Measurements from ENCODE around the gene ARL13A. TPM values are rescaled to one million over a fixed set of nuclear protein-coding genes. Genes with fewer than 3 reads are reported as not detected.

Gene ARL13A
- polyA plus RNA-seq, 2 of the 4 experiments (the other 2 are of a cell fraction), result 0.10 to 0.12 TPM

DNA sequence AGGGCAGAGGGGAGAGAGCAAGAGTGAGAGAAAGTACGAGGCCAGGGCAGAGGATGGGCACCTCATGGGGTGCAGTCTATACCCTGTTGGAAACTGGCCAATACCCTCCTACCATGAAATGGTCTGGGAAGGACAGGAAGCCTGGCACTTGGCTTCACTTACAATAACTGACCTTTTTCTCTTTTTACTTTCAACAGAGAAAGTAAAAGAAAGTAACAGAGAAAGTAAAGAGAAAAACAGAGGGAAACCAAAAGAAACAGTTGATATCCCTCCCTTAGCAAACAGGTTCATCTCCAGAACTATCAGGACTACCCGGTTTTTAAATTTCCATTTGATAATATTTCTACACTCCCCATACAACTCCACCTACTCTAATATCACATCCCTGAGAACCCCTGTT is 20.6 kb downstream of the ARL13A start:
- no peaks in the 10 kb centered on the region for H3K9me3 ChIP-seq
- no peak overlapping the region for H3K27ac ChIP-seq
- TF ChIP-seq CHD4 (IDR thresholded peaks at IDR 0.05; ENCODE audit: borderline replicate concordance) (no peak), FOXS1 (CRISPR knock-in tag; IDR thresholded peaks at IDR 0.05) (no peak), FOSL2 (IDR thresholded peaks at IDR 0.05) (no peak), FOSL2 (CRISPR knock-in tag; IDR thresholded peaks at IDR 0.05) (no peak)
- TF ChIP-seq, protein P1, sequence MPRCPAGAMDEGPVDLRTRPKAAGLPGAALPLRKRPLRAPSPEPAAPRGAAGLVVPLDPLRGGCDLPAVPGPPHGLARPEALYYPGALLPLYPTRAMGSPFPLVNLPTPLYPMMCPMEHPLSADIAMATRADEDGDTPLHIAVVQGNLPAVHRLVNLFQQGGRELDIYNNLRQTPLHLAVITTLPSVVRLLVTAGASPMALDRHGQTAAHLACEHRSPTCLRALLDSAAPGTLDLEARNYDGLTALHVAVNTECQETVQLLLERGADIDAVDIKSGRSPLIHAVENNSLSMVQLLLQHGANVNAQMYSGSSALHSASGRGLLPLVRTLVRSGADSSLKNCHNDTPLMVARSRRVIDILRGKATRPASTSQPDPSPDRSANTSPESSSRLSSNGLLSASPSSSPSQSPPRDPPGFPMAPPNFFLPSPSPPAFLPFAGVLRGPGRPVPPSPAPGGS (IDR thresholded peaks at IDR 0.05), result no peak
- TF ChIP-seq, protein P2, sequence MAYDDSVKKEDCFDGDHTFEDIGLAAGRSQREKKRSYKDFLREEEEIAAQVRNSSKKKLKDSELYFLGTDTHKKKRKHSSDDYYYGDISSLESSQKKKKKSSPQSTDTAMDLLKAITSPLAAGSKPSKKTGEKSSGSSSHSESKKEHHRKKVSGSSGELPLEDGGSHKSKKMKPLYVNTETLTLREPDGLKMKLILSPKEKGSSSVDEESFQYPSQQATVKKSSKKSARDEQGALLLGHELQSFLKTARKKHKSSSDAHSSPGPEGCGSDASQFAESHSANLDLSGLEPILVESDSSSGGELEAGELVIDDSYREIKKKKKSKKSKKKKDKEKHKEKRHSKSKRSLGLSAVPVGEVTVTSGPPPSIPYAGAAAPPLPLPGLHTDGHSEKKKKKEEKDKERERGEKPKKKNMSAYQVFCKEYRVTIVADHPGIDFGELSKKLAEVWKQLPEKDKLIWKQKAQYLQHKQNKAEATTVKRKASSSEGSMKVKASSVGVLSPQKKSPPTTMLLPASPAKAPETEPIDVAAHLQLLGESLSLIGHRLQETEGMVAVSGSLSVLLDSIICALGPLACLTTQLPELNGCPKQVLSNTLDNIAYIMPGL (CRISPR knock-in tag; IDR thresholded peaks at IDR 0.05; ENCODE audit: borderline replicate concordance), result no peak
- 96% methylated on average over 2 of the region's 2 CpGs for WGBS (ENCODE audit: missing lambda C conversion rate)
- no peak overlapping the region for H3K4me2 ChIP-seq
- DNase-seq (ENCODE audit: low read depth in 1 of 2, low spot score in 1 of 2), result no peak
- ChIA-PET POLR2A (no interaction called here), CTCF (no interaction called here)
- H3K4me3 ChIP-seq, result no peak overlapping the region
- no peak for FAIRE-seq
- ATAC-seq, result no peak
- H3K4me1 ChIP-seq, result peaks cover 24% of the 10 kb centered on the region

DNA sequence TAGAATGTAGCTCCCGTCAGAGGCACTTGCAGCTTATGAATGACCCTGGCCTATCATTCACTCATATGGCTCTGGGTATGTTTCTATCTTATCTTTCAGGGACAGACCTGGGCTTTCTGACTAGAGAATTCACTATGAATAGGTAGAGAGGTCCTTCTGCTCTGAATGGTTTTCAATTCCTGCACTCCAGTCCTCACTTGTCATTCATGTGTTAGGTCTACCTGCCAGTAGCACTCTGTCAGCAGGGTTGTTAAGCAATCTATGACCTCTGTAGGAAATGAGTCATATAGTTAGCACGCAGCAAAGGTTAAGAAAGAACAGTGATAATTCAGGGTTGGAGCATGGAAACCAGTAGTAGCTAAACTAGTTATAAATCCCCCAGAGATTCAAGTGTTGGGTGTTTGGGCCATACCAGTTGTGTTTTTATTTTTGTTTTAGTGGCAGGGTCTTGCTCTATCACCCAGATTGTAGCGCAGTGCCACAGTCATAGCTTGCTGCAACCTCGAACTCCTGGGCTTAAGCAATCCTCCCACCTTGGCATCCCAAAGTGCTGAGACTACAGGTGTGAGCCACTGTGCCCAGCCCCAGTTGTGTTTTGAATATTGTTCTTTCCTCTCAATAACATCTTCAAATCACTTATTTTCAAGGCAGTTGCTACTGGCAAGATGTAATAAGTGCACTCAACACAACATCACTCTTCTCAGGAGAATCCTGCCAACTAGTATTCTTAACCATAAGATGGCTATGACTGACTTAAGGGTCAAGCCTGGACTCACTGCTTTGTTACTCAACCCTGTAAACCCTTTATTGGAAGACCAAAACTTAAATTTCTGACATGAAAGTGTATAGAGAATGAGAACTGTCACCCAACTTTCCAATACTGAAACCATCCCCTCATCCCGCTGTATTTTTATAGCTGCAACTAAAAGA is 25.1 kb downstream of the ARL13A start:
- DNase-seq (ENCODE audit: low read depth in 1 of 2, low spot score in 1 of 2) (peak; percentile 48), ATAC-seq (peak; percentile 89 to 97), FAIRE-seq (peak; percentile 94)
- Histone ChIP-seq H3K27ac (peak overlapping the region; percentile 72 to 79), H3K4me3 (no peak overlapping the region), H3K9me3 (no peaks in the 10 kb centered on the region), H3K4me1 (peaks cover 30% of the 10 kb centered on the region), H3K4me2 (peak overlapping the region; percentile 72)
- ChIA-PET CTCF (no interaction called here), POLR2A (no interaction called here)
- TF ChIP-seq CEBPB (IDR thresholded peaks at IDR 0.05), result peak; percentile 76 to 94; a peak in 3 of 4 replicates
- no peak for TF ChIP-seq HOXB5 (CRISPR knock-in tag; IDR thresholded peaks at IDR 0.05)
- no peak for TF ChIP-seq CHD2 (IDR thresholded peaks at IDR 0.05; ENCODE audit: low read length, partially characterized antibody)
- TF ChIP-seq FOSL2 (IDR thresholded peaks at IDR 0.05), result peak; percentile 78
- TF ChIP-seq FOSL2 (CRISPR knock-in tag; IDR thresholded peaks at IDR 0.05), result peak; percentile 77
- peak; percentile 55 for TF ChIP-seq JUNB (IDR thresholded peaks at IDR 0.05)
- TF ChIP-seq, protein P3, sequence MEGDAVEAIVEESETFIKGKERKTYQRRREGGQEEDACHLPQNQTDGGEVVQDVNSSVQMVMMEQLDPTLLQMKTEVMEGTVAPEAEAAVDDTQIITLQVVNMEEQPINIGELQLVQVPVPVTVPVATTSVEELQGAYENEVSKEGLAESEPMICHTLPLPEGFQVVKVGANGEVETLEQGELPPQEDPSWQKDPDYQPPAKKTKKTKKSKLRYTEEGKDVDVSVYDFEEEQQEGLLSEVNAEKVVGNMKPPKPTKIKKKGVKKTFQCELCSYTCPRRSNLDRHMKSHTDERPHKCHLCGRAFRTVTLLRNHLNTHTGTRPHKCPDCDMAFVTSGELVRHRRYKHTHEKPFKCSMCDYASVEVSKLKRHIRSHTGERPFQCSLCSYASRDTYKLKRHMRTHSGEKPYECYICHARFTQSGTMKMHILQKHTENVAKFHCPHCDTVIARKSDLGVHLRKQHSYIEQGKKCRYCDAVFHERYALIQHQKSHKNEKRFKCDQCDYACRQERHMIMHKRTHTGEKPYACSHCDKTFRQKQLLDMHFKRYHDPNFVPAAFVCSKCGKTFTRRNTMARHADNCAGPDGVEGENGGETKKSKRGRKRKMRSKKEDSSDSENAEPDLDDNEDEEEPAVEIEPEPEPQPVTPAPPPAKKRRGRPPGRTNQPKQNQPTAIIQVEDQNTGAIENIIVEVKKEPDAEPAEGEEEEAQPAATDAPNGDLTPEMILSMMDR (IDR thresholded peaks at IDR 0.05), result no peak
- no peak for TF ChIP-seq ZC3H11A (IDR thresholded peaks at IDR 0.05)
- no peak for TF ChIP-seq PHF8 (IDR thresholded peaks at IDR 0.05; ENCODE audit: borderline replicate concordance, low read depth)
- TF ChIP-seq, protein P4, sequence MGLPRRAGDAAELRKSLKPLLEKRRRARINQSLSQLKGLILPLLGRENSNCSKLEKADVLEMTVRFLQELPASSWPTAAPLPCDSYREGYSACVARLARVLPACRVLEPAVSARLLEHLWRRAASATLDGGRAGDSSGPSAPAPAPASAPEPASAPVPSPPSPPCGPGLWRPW (IDR thresholded peaks at IDR 0.05), result 0 out of 2 replicates have a peak, but pooled peaks have one; percentile 21
- 63% methylated on average over 5 of the region's 5 CpGs for WGBS (ENCODE audit: missing lambda C conversion rate)

DNA sequence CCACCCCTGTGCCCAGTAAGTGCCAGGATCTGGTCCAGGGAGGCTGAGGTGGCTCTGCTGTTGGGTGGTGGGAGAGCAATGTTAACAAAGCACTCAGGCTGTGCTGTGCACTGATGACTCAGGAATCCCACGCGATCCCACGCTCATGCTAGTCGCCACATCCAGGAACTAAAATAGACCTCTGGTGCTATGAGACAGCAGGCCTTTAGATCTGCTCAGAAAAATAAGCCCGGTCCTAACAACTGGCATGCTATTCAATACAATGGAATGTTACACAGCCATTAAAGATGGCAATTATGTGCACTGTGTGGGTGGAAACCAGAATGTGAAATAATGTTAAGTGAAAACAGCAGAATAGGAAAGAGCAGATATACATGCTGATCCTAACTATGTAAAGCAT is 26.0 kb downstream of the ARL13A start:
- FAIRE-seq, result no peak
- WGBS (ENCODE audit: missing lambda C conversion rate), result 50% methylated on average over 1 of the region's 5 CpGs
- TF ChIP-seq KDM5A (IDR thresholded peaks at IDR 0.05) (no peak), CBX2 (IDR thresholded peaks at IDR 0.05; ENCODE audit: borderline replicate concordance, low read depth) (no peak), NR3C1 (IDR thresholded peaks at IDR 0.05) (no peak)
- POLR2A ChIA-PET, result no interaction called here
- no peak overlapping the region for H3K4me3 ChIP-seq
- peak overlapping the region; percentile 36 to 79; a peak in 5 of 6 replicates for H3K27ac ChIP-seq
- H3K4me1 ChIP-seq, result peaks cover 30% of the 10 kb centered on the region
- ATAC-seq, result no peak
- no peaks in the 10 kb centered on the region for H3K9me3 ChIP-seq
- no peak overlapping the region for H3K4me2 ChIP-seq
- no peak for DNase-seq (ENCODE audit: low read depth in 1 of 2, low spot score in 1 of 2)
- CTCF ChIA-PET, result no interaction called here

Data from A549 (cell line).